NCI-H526 (cell line): Measurements from ENCODE around the gene NCK2.

ENCODE experiments used
- DNase-seq, 2 experiments: peaks; one replicate each; lab custom pipeline; 2025; lab: John Stamatoyannopoulos, UW

The NCK2 gene

GRCh38 chr2:105924271-105924670 is 179.6 kb downstream of the NCK2 start:
- DNase-seq, result no peak

GRCh38 chr2:105924932-105925331 is 180.2 kb downstream of the NCK2 start:
- no peak for DNase-seq

- DNase-seq, result no peak
Observed at GRCh38 chr2:105925390-105925789, 180.7 kb downstream of the NCK2 start.

GRCh38 chr2:105926960-105927678 is 182.4 kb downstream of the NCK2 start:
- no peak for DNase-seq

- DNase-seq, result no peak
Observed at GRCh38 chr2:105928086-105928485, 183.4 kb downstream of the NCK2 start.

- no peak for DNase-seq
Observed at GRCh38 chr2:105928563-105928962, 183.9 kb downstream of the NCK2 start.

- DNase-seq, result no peak
Observed at GRCh38 chr2:105929516-105929915, 184.8 kb downstream of the NCK2 start.

- no peak for DNase-seq
Observed at GRCh38 chr2:105932582-105932981, 187.9 kb downstream of the NCK2 start.

- no peak for DNase-seq
Observed at GRCh38 chr2:105933906-105934305, 189.2 kb downstream of the NCK2 start.

- no peak for DNase-seq
Observed at GRCh38 chr2:105934467-105934866, 189.8 kb downstream of the NCK2 start.

- no peak for DNase-seq
Observed at GRCh38 chr2:105935063-105935462, 190.4 kb downstream of the NCK2 start.

- DNase-seq, result no peak
Observed at GRCh38 chr2:105936954-105937353, 192.2 kb downstream of the NCK2 start.

GRCh38 chr2:105937498-105938097 is 192.9 kb downstream of the NCK2 start:
- DNase-seq, result no peak
